ENCODE results near the gene ALDH9A1.
"Not testable (repeated sequence)": the region's sequence is repeated elsewhere in the genome, so short reads cannot be mapped to it uniquely, and the experiment has no call there.

The ALDH9A1 gene

GRCh38 chr1:165697881-165698760 lies at the start of gene ALDH9A1:
ALDH9A1 (minus strand) TSS chr1:165698562; CDS start chr1:165698558, 4 bp downstream.
- DNase-seq (ENCODE audit: low read depth in 2 of 2, low spot score in 1 of 2) = peak; percentile 66 to 71

- no peak for DNase-seq (ENCODE audit: low read depth in 2 of 2, low spot score in 1 of 2)
Observed at GRCh38 chr1:165747632-165748447, 49.5 kb upstream of the ALDH9A1 start.

- DNase-seq (ENCODE audit: low read depth in 2 of 2, low spot score in 1 of 2) = not testable (repeated sequence)
Observed at GRCh38 chr1:165744913-165745312, 46.6 kb upstream of the ALDH9A1 start.

DNA sequence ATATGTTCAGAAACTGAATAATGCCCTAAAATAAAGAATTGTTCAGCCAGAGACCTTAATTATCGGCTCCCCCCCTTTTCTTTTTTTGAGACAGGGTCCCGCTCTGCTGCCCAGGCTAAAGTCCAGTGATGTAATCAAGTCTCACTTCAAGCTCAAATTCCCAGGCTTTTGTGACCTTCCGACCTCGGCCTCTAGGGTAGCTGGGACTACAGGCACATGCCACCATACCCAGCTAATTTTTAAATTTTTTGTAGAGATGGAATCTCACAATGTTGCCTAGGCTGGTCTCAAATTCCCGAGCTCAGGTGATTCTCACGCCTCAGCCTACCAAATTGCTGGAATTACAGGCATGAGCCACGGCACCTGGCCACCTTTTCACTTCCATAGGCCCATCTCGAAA lies 43.8 kb upstream of the ALDH9A1 start:
- DNase-seq (ENCODE audit: low read depth in 2 of 2, low spot score in 1 of 2) = no peak

GRCh38 chr1:165738794-165739193 lies 40.4 kb upstream of the ALDH9A1 start:
- no peak for DNase-seq (ENCODE audit: low read depth in 2 of 2, low spot score in 1 of 2)

DNA sequence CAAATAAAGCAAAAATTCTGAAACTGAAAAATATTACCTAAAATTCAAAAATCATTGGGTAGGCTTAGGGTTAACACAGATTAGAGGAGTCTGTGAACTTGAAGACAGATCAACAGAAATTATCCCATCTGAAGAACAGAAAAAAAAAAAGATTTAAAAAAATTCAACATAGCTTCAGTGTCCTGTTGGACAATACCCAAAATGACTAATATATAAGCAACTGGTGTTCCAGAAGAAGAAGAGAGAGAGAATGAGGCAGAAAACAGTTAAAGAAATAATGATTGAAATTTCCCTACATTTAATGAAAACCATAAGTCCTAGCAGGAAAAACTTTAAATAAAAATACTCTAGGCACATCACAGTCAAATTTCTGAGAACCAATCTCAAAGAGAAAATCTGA lies 38.8 kb upstream of the ALDH9A1 start:
- no peak for DNase-seq (ENCODE audit: low read depth in 2 of 2, low spot score in 1 of 2)

DNA sequence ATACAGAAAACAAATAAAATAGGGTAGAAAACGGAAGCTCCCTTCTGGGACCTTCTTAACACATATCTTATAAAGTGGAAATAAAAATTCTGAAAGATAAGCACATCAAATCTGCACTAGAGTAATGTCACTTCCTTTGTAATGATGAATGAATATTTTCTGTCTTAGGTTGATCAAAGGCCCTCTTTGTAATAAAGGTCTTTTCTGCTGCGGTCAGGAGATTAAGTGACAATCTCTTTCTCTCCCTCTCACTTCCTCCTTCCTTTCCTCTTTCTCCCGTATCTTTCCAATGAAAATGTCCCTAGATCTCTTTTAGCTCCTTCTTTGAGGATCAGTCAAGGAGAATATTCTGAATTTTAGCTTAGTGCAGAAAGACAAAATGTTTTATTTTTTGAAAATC lies 36.5 kb upstream of the ALDH9A1 start:
- DNase-seq (ENCODE audit: low read depth in 2 of 2, low spot score in 1 of 2) = no peak

GRCh38 chr1:165726841-165727240 lies 28.5 kb upstream of the ALDH9A1 start:
- no peak for DNase-seq (ENCODE audit: low read depth in 2 of 2, low spot score in 1 of 2)

DNA sequence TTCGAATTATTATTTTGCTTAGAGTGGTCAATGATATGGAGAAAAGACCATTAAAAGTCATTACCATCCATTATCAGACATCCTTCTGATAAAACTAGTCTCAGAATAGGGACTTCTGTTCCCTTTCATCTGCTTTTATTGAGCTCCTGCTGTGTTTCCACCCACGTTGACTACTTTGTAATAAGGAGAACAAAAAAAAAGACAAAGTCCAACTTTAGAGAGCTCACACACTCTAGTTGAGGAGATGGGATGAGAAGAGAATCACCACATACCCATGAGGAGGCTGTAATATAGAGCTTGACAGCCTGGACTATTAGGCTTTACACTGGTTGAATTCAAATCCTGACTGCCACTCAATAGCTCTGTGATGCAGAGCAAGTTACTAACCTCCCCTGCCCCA lies 27.8 kb upstream of the ALDH9A1 start:
- no peak for DNase-seq (ENCODE audit: low read depth in 2 of 2, low spot score in 1 of 2)

- no peak for DNase-seq (ENCODE audit: low read depth in 2 of 2, low spot score in 1 of 2)
Observed at GRCh38 chr1:165717918-165718515, 19.7 kb upstream of the ALDH9A1 start.

- not testable (repeated sequence) for DNase-seq (ENCODE audit: low read depth in 2 of 2, low spot score in 1 of 2)
Observed at GRCh38 chr1:165716265-165717051, 18.1 kb upstream of the ALDH9A1 start.

- no peak for DNase-seq (ENCODE audit: low read depth in 2 of 2, low spot score in 1 of 2)
Observed at GRCh38 chr1:165712764-165713163, 14.4 kb upstream of the ALDH9A1 start.

GRCh38 chr1:165707984-165708706 lies 9.8 kb upstream of the ALDH9A1 start:
- DNase-seq (ENCODE audit: low read depth in 2 of 2, low spot score in 1 of 2) = no peak

DNA sequence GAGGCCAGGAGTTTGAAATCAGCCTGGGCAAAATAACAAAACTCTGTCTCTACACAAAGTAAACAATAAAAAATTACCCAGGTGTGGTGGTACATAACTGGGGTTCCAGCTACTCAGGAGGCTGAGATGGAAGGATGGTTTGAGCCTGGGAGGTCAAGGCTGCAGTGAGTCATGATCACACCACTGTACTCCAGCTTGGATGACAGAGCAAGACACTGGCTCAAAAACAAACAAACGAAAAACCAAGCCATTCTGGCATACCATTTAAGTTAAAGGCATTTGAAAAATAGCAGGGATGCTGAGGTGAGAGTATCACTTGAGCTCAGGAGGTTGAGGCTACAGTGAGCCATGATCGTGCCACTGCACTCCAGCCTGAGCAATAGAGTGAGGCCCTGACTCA lies 5.3 kb upstream of the ALDH9A1 start:
- no peak for DNase-seq (ENCODE audit: low read depth in 2 of 2, low spot score in 1 of 2)

- not testable (repeated sequence) for DNase-seq (ENCODE audit: low read depth in 2 of 2, low spot score in 1 of 2)
Observed at GRCh38 chr1:165701922-165702321, 3.6 kb upstream of the ALDH9A1 start.

- DNase-seq (ENCODE audit: low read depth in 2 of 2, low spot score in 1 of 2) = no peak
Observed at GRCh38 chr1:165699577-165699976, 1.2 kb upstream of the ALDH9A1 start.

GRCh38 chr1:165698761-165699052 lies 345 bp upstream of the ALDH9A1 start:
- no peak for DNase-seq (ENCODE audit: low read depth in 2 of 2, low spot score in 1 of 2)

- no peak for DNase-seq (ENCODE audit: low read depth in 2 of 2, low spot score in 1 of 2)
Observed at GRCh38 chr1:165697491-165697880, 876 bp downstream of the ALDH9A1 start.

GRCh38 chr1:165696625-165697100 lies 1.7 kb downstream of the ALDH9A1 start:
- no peak for DNase-seq (ENCODE audit: low read depth in 2 of 2, low spot score in 1 of 2)

GRCh38 chr1:165695031-165695430 lies 3.3 kb downstream of the ALDH9A1 start:
- DNase-seq (ENCODE audit: low read depth in 2 of 2, low spot score in 1 of 2) = no peak

All from stimulated activated CD8-positive, alpha-beta memory T cell treated with anti-CD3 and anti-CD28 coated beads, Interleukin-4, amount 100 ng/mL, for 1 hour (primary cell).